ENCODE results near the gene FGF2.

- TF ChIP-seq CTCF (IDR thresholded peaks at IDR 0.05): no peak
- TF ChIP-seq EZH2 (IDR thresholded peaks at IDR 0.05; ENCODE audit: borderline replicate concordance, insufficient read depth, low read depth, low read length, poor library complexity, severe bottlenecking): no peak
These were observed 85.0 kb downstream of the FGF2 start for GRCh38 chr4:122911588-122911987.
